Right lobe of liver (tissue), 4 donors: ENCODE measurements around the gene FOXF2.

ENCODE experiments used
- CTCF ChIP-seq, 4 donors: fragments of 200-600 bp in 3 of 4; fragments of 450-650 bp in 1 of 4; IDR thresholded peaks; one replicate each; pipeline versions ENCODE4 v1.5.1 to v1.8.0; 2016 to 2022; ENCODE audit warnings: antibody characterized with exemption in 4 of 4, mild to moderate bottlenecking in 2 of 4
- POLR2A ChIP-seq: fragments of 450-650 bp; IDR thresholded peaks from one replicate; pipeline ENCODE4 v1.6.1; 2017; ENCODE audit warnings: antibody characterized with exemption, mild to moderate bottlenecking
- donor health status: DM: no; HTN: no; CAD: no.
- donor health status: DM: no; HTN: no; CAD: no.
- donor health status: DM: no; HTN: yes; CAD: no.

GRCh38 chr6:1346101-1346500 is 43.3 kb upstream of the FOXF2 start:
- TF ChIP-seq POLR2A (no peak), CTCF (IDR thresholded peaks at IDR 0.05) (no peak)
